Endothelial cell of umbilical vein (primary cell): ENCODE data around the gene RPGRIP1L.

Experiments used
- FOS ChIP-seq: IDR thresholded peaks from 2 replicates; pipeline ENCODE4 v1.6.1; 2011; ENCODE audit warnings: mild to moderate bottlenecking, low read length, moderate library complexity, borderline replicate concordance; ENCODE audit not compliant: insufficient read depth
- JUN ChIP-seq: IDR thresholded peaks from 2 replicates; pipeline ENCODE4 v1.6.1; 2011; ENCODE audit warnings: borderline replicate concordance, low read depth; ENCODE audit not compliant: insufficient read length, insufficient read depth
- POLR2A ChIP-seq: IDR thresholded peaks from 2 replicates; pipeline ENCODE4 v1.6.1; 2012; ENCODE audit warnings: low read depth, mild to moderate bottlenecking, control low read depth, low read length
- TF ChIP-seq, protein P1 (sequence below), 2 donors: IDR thresholded peaks; 1 replicate in 1 of 2; 2 replicates in 1 of 2; pipeline ENCODE4 v1.5.1; 2011; ENCODE audit warnings: low read length in 2 of 2, mild to moderate bottlenecking in 2 of 2, moderate library complexity in 2 of 2, control low read depth in 1 of 2, inconsistent platforms in 1 of 2, low read depth in 1 of 2; ENCODE audit not compliant: insufficient read depth in 1 of 2; ENCODE audit errors: extremely low read depth in 1 of 2

DNA sequence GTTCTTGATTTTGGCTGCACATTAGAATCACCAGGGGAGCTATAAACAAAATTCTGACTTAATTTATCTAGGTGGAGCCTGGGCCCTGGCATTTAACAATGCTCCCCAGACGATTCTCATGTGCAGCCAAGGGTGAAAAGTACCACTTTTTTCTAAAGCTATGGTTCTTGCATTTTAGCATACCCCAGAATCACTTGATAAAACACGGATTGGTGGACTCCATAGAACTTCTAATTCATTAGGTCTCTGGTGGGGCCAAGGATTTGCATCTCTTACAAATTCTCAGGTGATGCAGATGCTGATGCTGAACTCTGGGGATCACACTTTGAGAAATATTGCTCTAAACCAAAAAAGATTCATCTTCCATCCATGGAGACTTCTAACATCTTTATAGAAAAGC, 74.5 kb downstream of the RPGRIP1L start:
- TF ChIP-seq, protein P1, sequence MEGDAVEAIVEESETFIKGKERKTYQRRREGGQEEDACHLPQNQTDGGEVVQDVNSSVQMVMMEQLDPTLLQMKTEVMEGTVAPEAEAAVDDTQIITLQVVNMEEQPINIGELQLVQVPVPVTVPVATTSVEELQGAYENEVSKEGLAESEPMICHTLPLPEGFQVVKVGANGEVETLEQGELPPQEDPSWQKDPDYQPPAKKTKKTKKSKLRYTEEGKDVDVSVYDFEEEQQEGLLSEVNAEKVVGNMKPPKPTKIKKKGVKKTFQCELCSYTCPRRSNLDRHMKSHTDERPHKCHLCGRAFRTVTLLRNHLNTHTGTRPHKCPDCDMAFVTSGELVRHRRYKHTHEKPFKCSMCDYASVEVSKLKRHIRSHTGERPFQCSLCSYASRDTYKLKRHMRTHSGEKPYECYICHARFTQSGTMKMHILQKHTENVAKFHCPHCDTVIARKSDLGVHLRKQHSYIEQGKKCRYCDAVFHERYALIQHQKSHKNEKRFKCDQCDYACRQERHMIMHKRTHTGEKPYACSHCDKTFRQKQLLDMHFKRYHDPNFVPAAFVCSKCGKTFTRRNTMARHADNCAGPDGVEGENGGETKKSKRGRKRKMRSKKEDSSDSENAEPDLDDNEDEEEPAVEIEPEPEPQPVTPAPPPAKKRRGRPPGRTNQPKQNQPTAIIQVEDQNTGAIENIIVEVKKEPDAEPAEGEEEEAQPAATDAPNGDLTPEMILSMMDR (IDR thresholded peaks at IDR 0.05; ENCODE audit: extremely low read depth in 1 of 2, insufficient read depth in 1 of 2, low read depth in 1 of 2, low read length in 2 of 2): no peak
- TF ChIP-seq JUN (no peak), POLR2A (no peak), FOS (no peak)
